ENCODE measurements around the gene AGO3. TPM values are rescaled to one million over a fixed set of nuclear protein-coding genes. Genes with fewer than 3 reads are reported as not detected.

Gene AGO3
- total RNA-seq, 1 experiment from 2014 or later, result 50.1 TPM

DNA sequence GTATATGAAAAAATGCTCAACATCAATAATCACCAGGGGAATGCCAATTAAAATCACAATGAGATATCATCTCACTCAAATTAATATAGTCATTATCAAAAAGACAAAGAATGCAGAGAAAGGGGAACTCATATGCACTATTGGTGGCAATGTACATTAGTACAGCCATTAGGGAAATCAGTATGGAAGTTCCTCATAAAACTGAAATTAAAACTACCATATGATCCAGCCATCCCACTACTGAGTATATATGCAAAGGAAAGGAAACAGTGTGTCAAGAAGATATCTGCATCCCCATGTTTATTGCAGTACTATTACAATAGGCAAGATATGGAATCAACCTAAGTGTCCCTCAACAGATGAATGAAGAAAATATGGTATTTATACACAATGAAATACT, 120.9 kb downstream of the AGO3 start:
- Histone ChIP-seq H3K79me2 (ENCODE audit: low read depth) (no peaks in the 10 kb centered on the region), H3K27me3 (ENCODE audit: insufficient read depth, low read depth) (no peaks in the 10 kb centered on the region), H3K4me1 (replicated peaks; ENCODE audit: insufficient read depth) (no peaks in the 10 kb centered on the region), H3K9me3 (ENCODE audit: insufficient read depth, low read depth) (no peaks in the 10 kb centered on the region), H3K4me3 (no peak overlapping the region), H4K20me1 (ENCODE audit: insufficient read depth) (no peaks in the 10 kb centered on the region), H3K9me2 (ENCODE audit: insufficient read depth) (no peaks in the 10 kb centered on the region; the same call in 1 of the 2 replicates), H3F3A (ENCODE audit: insufficient read depth, low read depth) (no peaks in the 10 kb centered on the region), H2AFZ (no peak overlapping the region), H3K36me3 (ENCODE audit: low read depth) (peaks cover 11% of the 10 kb centered on the region; the same call in 1 of the 2 replicates), H3K4me2 (no peak overlapping the region), H3K27ac (no peak overlapping the region; the same call in 1 of the 2 replicates)
- ChIA-PET POLR2A (ENCODE audit: unreplicated experiment) (no interaction called here), CTCF (no interaction called here)
- TF ChIP-seq, protein P1, sequence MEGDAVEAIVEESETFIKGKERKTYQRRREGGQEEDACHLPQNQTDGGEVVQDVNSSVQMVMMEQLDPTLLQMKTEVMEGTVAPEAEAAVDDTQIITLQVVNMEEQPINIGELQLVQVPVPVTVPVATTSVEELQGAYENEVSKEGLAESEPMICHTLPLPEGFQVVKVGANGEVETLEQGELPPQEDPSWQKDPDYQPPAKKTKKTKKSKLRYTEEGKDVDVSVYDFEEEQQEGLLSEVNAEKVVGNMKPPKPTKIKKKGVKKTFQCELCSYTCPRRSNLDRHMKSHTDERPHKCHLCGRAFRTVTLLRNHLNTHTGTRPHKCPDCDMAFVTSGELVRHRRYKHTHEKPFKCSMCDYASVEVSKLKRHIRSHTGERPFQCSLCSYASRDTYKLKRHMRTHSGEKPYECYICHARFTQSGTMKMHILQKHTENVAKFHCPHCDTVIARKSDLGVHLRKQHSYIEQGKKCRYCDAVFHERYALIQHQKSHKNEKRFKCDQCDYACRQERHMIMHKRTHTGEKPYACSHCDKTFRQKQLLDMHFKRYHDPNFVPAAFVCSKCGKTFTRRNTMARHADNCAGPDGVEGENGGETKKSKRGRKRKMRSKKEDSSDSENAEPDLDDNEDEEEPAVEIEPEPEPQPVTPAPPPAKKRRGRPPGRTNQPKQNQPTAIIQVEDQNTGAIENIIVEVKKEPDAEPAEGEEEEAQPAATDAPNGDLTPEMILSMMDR (conservative IDR thresholded peaks at IDR 0.05), result no peak
- TF ChIP-seq EZH2 (IDR thresholded peaks at IDR 0.05; ENCODE audit: low read depth), result no peak
- DNase-seq, result no peak
- intact Hi-C loops (cut with micrococcal nuclease; ENCODE audit: unreplicated experiment), result no loop called here
- BruUV-seq (replicated peaks), result no TSS peak

- H3K27ac ChIP-seq, result no peak overlapping the region
- TF ChIP-seq, protein P1 (conservative IDR thresholded peaks at IDR 0.05), result no peak
- TF ChIP-seq EZH2 (IDR thresholded peaks at IDR 0.05; ENCODE audit: low read depth), result no peak
- no peaks in the 10 kb centered on the region for H3K9me2 ChIP-seq (ENCODE audit: insufficient read depth)
- BruUV-seq (replicated peaks), result no TSS peak
- H3K4me3 ChIP-seq, result no peak overlapping the region
- intact Hi-C loops (cut with micrococcal nuclease; ENCODE audit: unreplicated experiment), result no loop called here
- H3K36me3 ChIP-seq (ENCODE audit: low read depth), result 0 out of 2 replicates have a peak, but pooled peaks cover 4% of the 10 kb centered on the region
- DNase-seq, result no peak
- no peaks in the 10 kb centered on the region for H3K27me3 ChIP-seq (ENCODE audit: insufficient read depth, low read depth)
- no peaks in the 10 kb centered on the region for H3K79me2 ChIP-seq (ENCODE audit: low read depth)
- H3F3A ChIP-seq (ENCODE audit: insufficient read depth, low read depth), result no peaks in the 10 kb centered on the region; the same call in 1 of the 2 replicates
- H3K4me1 ChIP-seq (replicated peaks; ENCODE audit: insufficient read depth), result no peaks in the 10 kb centered on the region
- CTCF ChIA-PET, result no interaction called here
- H3K4me2 ChIP-seq, result no peak overlapping the region
- no peaks in the 10 kb centered on the region for H3K9me3 ChIP-seq (ENCODE audit: insufficient read depth, low read depth)
- H4K20me1 ChIP-seq (ENCODE audit: insufficient read depth), result no peaks in the 10 kb centered on the region
- POLR2A ChIA-PET (ENCODE audit: unreplicated experiment), result no interaction called here
- no peak overlapping the region for H2AFZ ChIP-seq
Observed at GRCh38 chr1:36053978-36054377, 123.1 kb downstream of the AGO3 start.

DNA sequence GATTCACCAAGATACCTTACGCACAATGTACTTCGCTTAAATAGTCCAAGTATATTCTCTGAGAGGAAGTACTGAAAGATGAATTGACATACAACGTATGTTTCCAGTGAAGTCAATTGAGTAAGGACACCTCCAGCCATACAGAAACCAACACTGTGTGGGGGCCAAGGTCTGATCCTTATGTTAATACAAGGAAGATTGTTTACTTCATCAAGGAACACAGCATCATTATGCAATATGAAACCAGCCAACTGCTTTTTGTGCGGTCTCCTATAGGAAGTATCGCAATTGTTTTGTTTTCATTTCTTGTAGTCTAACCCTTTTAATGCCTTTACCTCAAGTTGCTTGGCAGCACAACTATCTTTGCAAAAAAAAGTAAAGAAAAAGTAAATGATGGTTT, 124.8 kb downstream of the AGO3 start:
- no TSS peak for BruUV-seq (replicated peaks)
- H3K27me3 ChIP-seq (ENCODE audit: insufficient read depth, low read depth), result no peaks in the 10 kb centered on the region
- ChIA-PET CTCF (no interaction called here), POLR2A (ENCODE audit: unreplicated experiment) (no interaction called here)
- TF ChIP-seq EZH2 (IDR thresholded peaks at IDR 0.05; ENCODE audit: low read depth), result no peak
- TF ChIP-seq, protein P1 (conservative IDR thresholded peaks at IDR 0.05), result no peak
- DNase-seq, result no peak
- no peaks in the 10 kb centered on the region for H3K9me2 ChIP-seq (ENCODE audit: insufficient read depth)
- H2AFZ ChIP-seq, result no peak overlapping the region
- no peaks in the 10 kb centered on the region for H4K20me1 ChIP-seq (ENCODE audit: insufficient read depth)
- H3K27ac ChIP-seq, result no peak overlapping the region
- H3K4me3 ChIP-seq, result no peak overlapping the region
- H3K36me3 ChIP-seq (ENCODE audit: low read depth), result 0 out of 2 replicates have a peak, but pooled peaks cover 4% of the 10 kb centered on the region
- H3K4me2 ChIP-seq, result no peak overlapping the region
- H3K4me1 ChIP-seq (replicated peaks; ENCODE audit: insufficient read depth), result no peaks in the 10 kb centered on the region
- H3K9me3 ChIP-seq (ENCODE audit: insufficient read depth, low read depth), result no peaks in the 10 kb centered on the region
- intact Hi-C loops (cut with micrococcal nuclease; ENCODE audit: unreplicated experiment), result no loop called here
- H3K79me2 ChIP-seq (ENCODE audit: low read depth), result no peaks in the 10 kb centered on the region
- no peaks in the 10 kb centered on the region; the same call in 1 of the 2 replicates for H3F3A ChIP-seq (ENCODE audit: insufficient read depth, low read depth)
